ENCODE measurements around the gene CHIT1. TPM values are rescaled to one million over a fixed set of nuclear protein-coding genes. Genes with fewer than 3 reads are reported as not detected.

Gene CHIT1
- polyA plus RNA-seq, 1 of the 3 experiments (the other 2 are of a cell fraction), result not detected

DNA sequence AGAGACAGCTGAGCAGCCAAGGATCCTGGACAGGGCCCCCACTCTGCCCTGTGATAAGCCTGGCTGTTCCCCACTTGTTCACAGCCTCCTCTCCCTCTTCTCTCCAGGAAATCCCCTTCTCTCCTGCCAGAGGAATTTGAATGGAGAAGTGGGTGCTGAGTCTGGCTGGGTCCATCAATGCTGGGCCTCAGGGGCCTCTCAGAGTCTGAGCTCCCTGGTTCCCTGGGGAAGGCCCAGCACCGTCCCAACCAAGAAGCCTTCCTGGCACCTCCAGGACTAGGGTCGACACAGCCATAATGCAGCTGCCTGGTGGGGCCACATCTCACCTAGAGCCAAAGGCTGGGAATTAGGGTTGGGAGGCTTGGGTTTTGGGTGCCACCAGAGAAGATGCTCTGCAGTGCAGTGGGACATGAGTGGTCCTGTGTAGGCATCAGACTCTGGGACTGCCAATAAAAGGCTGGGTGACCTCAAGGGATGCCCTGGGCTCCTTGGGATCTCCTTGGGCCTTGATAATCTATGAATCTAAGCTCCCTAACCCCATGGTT, 56.4 kb downstream of the CHIT1 start (continued):
- TF ChIP-seq TEAD4 (IDR thresholded peaks at IDR 0.05; ENCODE audit: borderline replicate concordance, insufficient read depth), result no peak

DNA sequence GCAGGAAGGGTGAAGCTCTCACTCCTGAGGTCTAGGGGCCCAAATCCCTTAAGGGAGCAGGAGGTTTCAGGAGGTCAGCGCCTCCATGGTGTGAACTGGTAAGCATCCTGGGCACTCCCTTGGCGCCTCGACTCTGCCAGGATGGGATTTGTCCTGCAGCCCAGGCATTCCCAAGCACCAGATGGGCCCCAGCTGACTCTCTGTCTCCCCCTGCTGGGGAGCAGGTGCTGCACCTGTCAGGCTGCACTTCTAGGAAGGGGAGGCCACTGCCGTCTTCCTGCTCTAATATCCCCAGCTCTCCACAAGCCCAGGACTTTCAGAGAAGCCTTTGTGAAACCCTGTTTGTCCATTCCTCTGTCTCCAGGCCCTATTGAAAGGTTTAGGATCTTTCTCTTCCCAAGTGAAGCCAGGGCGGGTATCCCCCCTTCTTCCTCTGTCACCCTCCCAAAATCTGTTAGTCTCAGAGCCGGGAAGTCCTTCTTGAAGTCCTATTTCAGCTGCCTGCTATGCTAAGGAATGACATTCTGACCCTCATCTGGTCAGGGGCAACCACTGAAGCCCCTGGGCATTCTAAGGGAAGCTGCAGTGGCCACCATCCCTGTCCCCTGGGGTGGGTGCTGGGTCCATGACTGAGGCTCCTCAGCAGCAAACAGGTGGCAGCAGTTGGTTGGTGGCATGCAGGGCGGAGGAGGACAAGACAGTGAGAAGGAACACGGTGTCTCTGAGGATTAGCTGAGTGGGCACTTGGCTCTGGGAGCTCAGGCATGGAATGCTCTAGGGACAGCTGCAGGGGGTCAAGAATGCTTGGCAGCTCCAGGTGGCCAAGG, 57.1 kb downstream of the CHIT1 start:
- POLR2A ChIA-PET, result no interaction called here
- DNase-seq, result peak; percentile 77
- no peak overlapping the region for H2AFZ ChIP-seq (ENCODE audit: low read depth)
- H3K79me2 ChIP-seq (ENCODE audit: insufficient read depth), result no peaks in the 10 kb centered on the region
- H3K9me3 ChIP-seq, result no peaks in the 10 kb centered on the region
- H4K20me1 ChIP-seq (ENCODE audit: insufficient read depth), result no peaks in the 10 kb centered on the region
- H3K9me2 ChIP-seq, result no peaks in the 10 kb centered on the region
- H3K4me3 ChIP-seq (ENCODE audit: low read depth in 2 of 2, low read length in 1 of 2), result no peak overlapping the region
- H3K27me3 ChIP-seq (ENCODE audit: insufficient read depth), result no peaks in the 10 kb centered on the region
- peaks cover 6 to 7% of the 10 kb centered on the region in 2 experiments; a peak in 2 of 4 replicates for H3K4me1 ChIP-seq (ENCODE audit: control insufficient read depth in 1 of 2, insufficient read depth in 2 of 2, low read depth in 1 of 2, low read length in 1 of 2)
- H3F3A ChIP-seq (replicated peaks; ENCODE audit: insufficient read depth), result no peaks in the 10 kb centered on the region
- no peak overlapping the region for H3K27ac ChIP-seq (ENCODE audit: low read depth in 2 of 2, low read length in 1 of 2)
- TF ChIP-seq EZH2phosphoT487 (IDR thresholded peaks at IDR 0.05; ENCODE audit: borderline replicate concordance, low read depth), result no peak
- TF ChIP-seq SMC3 (IDR thresholded peaks at IDR 0.05; ENCODE audit: low read depth, low read length), result peak; percentile 84
- no peak for TF ChIP-seq MXI1 (IDR thresholded peaks at IDR 0.05; ENCODE audit: low read depth, low read length)
- TF ChIP-seq GATA2 (CRISPR knock-in tag; IDR thresholded peaks at IDR 0.05), result no peak
- no peak for TF ChIP-seq RFX5 (IDR thresholded peaks at IDR 0.05; ENCODE audit: low read length)
- TF ChIP-seq JUND (IDR thresholded peaks at IDR 0.05), result no peak
- TF ChIP-seq TCF12 (IDR thresholded peaks at IDR 0.05), result no peak
- peak; percentile 66 for TF ChIP-seq RAD21 (IDR thresholded peaks at IDR 0.05; ENCODE audit: low read length)
- TF ChIP-seq, protein P1, sequence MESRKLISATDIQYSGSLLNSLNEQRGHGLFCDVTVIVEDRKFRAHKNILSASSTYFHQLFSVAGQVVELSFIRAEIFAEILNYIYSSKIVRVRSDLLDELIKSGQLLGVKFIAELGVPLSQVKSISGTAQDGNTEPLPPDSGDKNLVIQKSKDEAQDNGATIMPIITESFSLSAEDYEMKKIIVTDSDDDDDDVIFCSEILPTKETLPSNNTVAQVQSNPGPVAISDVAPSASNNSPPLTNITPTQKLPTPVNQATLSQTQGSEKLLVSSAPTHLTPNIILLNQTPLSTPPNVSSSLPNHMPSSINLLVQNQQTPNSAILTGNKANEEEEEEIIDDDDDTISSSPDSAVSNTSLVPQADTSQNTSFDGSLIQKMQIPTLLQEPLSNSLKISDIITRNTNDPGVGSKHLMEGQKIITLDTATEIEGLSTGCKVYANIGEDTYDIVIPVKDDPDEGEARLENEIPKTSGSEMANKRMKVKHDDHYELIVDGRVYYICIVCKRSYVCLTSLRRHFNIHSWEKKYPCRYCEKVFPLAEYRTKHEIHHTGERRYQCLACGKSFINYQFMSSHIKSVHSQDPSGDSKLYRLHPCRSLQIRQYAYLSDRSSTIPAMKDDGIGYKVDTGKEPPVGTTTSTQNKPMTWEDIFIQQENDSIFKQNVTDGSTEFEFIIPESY (IDR thresholded peaks at IDR 0.05; ENCODE audit: borderline replicate concordance, low read depth), result no peak
- TF ChIP-seq, protein P2, sequence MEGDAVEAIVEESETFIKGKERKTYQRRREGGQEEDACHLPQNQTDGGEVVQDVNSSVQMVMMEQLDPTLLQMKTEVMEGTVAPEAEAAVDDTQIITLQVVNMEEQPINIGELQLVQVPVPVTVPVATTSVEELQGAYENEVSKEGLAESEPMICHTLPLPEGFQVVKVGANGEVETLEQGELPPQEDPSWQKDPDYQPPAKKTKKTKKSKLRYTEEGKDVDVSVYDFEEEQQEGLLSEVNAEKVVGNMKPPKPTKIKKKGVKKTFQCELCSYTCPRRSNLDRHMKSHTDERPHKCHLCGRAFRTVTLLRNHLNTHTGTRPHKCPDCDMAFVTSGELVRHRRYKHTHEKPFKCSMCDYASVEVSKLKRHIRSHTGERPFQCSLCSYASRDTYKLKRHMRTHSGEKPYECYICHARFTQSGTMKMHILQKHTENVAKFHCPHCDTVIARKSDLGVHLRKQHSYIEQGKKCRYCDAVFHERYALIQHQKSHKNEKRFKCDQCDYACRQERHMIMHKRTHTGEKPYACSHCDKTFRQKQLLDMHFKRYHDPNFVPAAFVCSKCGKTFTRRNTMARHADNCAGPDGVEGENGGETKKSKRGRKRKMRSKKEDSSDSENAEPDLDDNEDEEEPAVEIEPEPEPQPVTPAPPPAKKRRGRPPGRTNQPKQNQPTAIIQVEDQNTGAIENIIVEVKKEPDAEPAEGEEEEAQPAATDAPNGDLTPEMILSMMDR (IDR thresholded peaks at IDR 0.05), result peak; percentile 69
- no peaks in the 10 kb centered on the region for H3K36me3 ChIP-seq (replicated peaks in 1 of 2; ENCODE audit: control insufficient read depth in 1 of 2, insufficient read depth in 2 of 2, low read length in 1 of 2)
- no peak overlapping the region for H3K9ac ChIP-seq
- CTCF ChIA-PET, result interaction anchor here (0.6 to 4.8 kb wide), 34 partner anchors 10 to 157 kb away, joined by 3 to 49 read pairs (median 8); partner anchors contain the start of genes ADORA1 and PPFIA4
- 45% methylated on average over 7 of the region's 8 CpGs for WGBS (ENCODE audit: low lambda C conversion rate)
- H3K4me2 ChIP-seq, result no peak overlapping the region
